GM19099 (cell line): ENCODE data around the gene WDR82.

ENCODE experiments used
- POLR2A ChIP-seq: IDR thresholded peaks from 3 replicates; pipeline ENCODE4 v1.6.1; 2011; ENCODE audit warnings: low read depth; ENCODE audit not compliant: insufficient read length; ENCODE audit errors: extremely low read depth

Gene WDR82

DNA sequence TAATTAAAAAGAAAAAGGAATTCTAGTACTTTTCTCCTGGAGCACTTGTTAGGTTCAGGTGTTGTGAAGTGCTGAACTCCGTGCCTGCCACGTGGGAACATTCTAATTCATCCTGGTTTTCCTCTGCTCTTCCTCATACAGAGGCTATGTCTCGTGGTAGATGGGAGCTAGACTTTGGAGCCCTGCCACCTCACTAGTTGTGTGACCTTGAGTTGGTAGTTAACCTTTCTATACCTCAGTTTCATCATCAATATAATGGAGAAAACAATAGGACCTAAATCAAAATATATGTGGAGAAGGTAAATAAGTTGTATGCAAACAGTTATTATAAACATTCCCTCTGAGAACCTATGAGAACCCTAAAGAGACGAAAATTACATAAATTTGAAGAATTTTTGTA is 69.9 kb downstream of the WDR82 start:
- TF ChIP-seq POLR2A, result no peak

DNA sequence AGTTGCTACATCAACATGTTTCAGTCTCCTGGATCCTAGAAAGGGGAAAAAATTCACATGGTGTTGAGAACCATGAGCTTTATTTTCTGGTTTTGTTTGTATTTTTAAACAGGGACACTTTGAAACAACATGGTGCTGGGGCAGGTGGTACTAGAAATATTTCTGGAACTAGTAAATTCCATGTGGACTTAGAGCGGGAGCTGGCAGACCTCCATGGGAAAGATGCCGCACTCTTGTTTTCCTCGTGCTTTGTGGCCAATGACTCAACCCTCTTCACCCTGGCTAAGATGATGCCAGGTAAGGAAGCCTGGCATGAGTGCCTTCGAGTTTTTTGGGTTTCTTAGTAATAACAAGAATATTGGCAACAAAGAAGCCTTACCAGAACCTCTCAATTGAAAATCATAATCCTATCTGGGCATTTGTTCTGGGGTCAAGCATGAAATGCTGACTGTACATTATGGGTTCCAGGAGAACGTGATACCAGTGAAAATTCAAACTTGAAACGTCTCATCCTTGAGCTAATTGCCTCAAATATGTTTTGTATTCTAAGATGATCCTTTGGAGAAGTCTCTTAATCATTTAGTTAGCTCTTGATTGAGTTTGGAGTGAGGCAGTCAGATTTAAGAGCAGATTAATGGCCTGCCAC is 72.6 kb downstream of the WDR82 start:
- TF ChIP-seq POLR2A, result no peak
